ENCODE results near the gene TRIM17.

GRCh38 chr1:228410671-228411070 is 6.0 kb downstream of the TRIM17 start:
- TF ChIP-seq ZNF274 (IDR thresholded peaks at IDR 0.05; ENCODE audit: low read depth, low read length), result no peak
- no peak for TF ChIP-seq YY1 (IDR thresholded peaks at IDR 0.05; ENCODE audit: insufficient read depth, insufficient read length)
- no peak for TF ChIP-seq SUZ12 (IDR thresholded peaks at IDR 0.05; ENCODE audit: extremely low read depth, insufficient read depth, insufficient read length)
